Type B pancreatic cell (in vitro differentiated cells): ENCODE measurements around the gene CKS1B. TPM values are rescaled to one million over a fixed set of nuclear protein-coding genes. Genes with fewer than 3 reads are reported as not detected.
A peak's percentile ranks its signal among the peaks of the same experiment; 100 is the strongest.

ENCODE experiments used
- DNase-seq: peaks from one replicate; pipeline ENCODE4 v3.0.0; 2021; ENCODE audit warnings: mixed read lengths; ENCODE audit not compliant: unreplicated experiment; ENCODE audit errors: extremely low spot score
- H3K27ac Mint-ChIP-seq: 2 replicates; pipeline ENCODE4 v1.8.0; 2021; ENCODE audit warnings: mild to moderate bottlenecking, mixed read lengths
- H3K27me3 Mint-ChIP-seq: 2 replicates; pipeline ENCODE4 v1.8.0; 2021; ENCODE audit warnings: mixed read lengths
- H3K36me3 Mint-ChIP-seq: 2 replicates; pipeline ENCODE4 v1.8.0; 2021; ENCODE audit warnings: mixed read lengths
- H3K4me1 Mint-ChIP-seq: one replicate; pipeline ENCODE4 v1.8.0; 2021; ENCODE audit warnings: mixed read lengths; ENCODE audit not compliant: unreplicated experiment
- H3K4me3 Mint-ChIP-seq: 2 replicates; pipeline ENCODE4 v1.8.0; 2021; ENCODE audit warnings: mild to moderate bottlenecking, mixed read lengths
- H3K9me3 Mint-ChIP-seq: 2 replicates; pipeline ENCODE4 v1.8.0; 2021; ENCODE audit warnings: mixed read lengths
- total RNA-seq: library from RNA; stranded (reverse); gene quantifications from 2 replicates; pipeline ENCODE4 v1.2.1, GENCODE V29; 2021; ENCODE audit warnings: low replicate concordance
- TF ChIP-seq, protein P1 (sequence below): fragments of 200-600 bp; sonication (generic); conservative IDR thresholded peaks from 2 replicates; pipeline ENCODE4 v1.5.0; 2021; ENCODE audit warnings: antibody characterized with exemption, mild to moderate bottlenecking

CKS1B gene
- total RNA-seq, 1 donor from 2014 or later = 119 TPM

DNA sequence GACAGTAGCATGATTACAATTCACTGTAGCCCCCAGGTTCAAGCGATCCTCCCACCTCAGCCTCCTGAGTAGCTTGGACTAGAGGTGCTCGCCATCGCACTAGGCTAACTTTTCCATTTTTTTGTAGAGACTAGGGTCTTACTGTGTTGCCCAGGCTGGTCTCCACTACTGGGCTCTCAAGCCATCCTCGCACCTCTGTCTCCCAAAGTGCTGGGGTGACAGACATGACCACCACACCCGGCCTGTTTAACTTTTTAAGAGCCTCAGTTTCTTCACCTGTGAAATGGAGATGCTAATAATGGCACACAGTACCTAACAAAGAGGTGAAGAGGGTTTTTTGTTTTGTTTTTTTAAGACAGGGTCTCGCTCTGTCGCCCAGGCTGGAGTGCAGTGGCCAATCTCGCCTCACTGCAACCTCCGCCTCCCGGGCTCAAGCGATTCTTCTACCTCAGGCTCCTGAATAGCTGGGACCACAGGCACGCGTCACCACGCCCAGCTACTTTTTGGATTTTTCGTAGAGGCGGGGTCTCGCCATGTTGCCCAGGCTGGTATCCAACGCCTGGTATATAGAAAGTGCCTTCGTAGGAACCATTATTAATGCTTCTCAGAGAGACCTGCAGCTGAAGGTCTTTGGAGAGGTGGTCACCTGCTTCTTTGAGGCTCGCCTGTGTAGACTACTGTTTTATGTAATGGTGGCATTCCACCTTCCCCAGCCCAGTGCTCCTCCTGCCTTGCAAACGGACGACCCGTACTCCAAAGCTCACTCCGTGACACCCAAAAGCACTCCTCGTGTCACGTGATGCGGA, 38.5 kb upstream of the CKS1B start:
- peak overlapping the region; percentile 98 for H3K4me3 Mint-ChIP-seq
- no peaks in the 10 kb centered on the region for H3K36me3 Mint-ChIP-seq
- no peaks in the 10 kb centered on the region for H3K27me3 Mint-ChIP-seq
- H3K27ac Mint-ChIP-seq = peak overlapping the region; percentile 100
- peaks cover 33% of the 10 kb centered on the region for H3K4me1 Mint-ChIP-seq
- H3K9me3 Mint-ChIP-seq = no peaks in the 10 kb centered on the region
- TF ChIP-seq, protein P1, sequence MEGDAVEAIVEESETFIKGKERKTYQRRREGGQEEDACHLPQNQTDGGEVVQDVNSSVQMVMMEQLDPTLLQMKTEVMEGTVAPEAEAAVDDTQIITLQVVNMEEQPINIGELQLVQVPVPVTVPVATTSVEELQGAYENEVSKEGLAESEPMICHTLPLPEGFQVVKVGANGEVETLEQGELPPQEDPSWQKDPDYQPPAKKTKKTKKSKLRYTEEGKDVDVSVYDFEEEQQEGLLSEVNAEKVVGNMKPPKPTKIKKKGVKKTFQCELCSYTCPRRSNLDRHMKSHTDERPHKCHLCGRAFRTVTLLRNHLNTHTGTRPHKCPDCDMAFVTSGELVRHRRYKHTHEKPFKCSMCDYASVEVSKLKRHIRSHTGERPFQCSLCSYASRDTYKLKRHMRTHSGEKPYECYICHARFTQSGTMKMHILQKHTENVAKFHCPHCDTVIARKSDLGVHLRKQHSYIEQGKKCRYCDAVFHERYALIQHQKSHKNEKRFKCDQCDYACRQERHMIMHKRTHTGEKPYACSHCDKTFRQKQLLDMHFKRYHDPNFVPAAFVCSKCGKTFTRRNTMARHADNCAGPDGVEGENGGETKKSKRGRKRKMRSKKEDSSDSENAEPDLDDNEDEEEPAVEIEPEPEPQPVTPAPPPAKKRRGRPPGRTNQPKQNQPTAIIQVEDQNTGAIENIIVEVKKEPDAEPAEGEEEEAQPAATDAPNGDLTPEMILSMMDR = no peak
- DNase-seq = no peak

DNA sequence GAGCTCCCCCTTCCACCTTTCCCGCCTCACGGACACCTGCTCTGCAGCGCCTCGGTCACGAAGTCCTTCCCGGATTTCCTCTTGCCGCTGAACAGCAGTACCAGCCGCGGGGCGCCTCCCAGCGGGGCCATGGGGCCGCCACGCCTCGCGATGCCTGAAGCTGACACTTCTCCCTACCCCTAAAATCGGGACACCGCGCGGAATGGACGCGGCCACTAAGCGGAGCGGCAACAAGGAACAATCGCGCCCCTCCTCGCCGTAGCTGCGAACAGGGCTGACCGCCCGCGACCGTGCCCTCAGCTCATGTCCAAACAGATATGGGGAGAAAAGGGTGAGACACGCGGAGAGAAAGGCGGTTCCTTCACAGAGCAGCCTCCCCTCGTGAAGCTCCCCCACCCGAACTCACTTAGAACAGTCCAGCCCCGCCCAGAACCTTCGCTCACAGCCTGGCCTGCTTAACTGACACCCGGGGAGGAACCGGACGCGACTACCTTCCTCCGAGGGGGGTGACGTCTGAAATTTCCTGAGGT, 37.9 kb upstream of the CKS1B start, which contains the start of gene PMVK:
Gene PMVK, minus strand, starts transcription at position 165 of the 530 bp plus-strand sequence. Its CDS starts 34 bp downstream, at position 131.
- DNase-seq = peak; percentile 90
- Mint-ChIP-seq H3K9me3 (no peaks in the 10 kb centered on the region), H3K27ac (peak within 1 kb of the TSS; percentile 100), H3K27me3 (no peaks in the 10 kb centered on the region), H3K4me3 (peak within 1 kb of the TSS; percentile 98), H3K4me1 (peaks cover 37% of the 10 kb centered on the region), H3K36me3 (no peaks in the 10 kb centered on the region)
- TF ChIP-seq, protein P1 = peak; percentile 39

DNA sequence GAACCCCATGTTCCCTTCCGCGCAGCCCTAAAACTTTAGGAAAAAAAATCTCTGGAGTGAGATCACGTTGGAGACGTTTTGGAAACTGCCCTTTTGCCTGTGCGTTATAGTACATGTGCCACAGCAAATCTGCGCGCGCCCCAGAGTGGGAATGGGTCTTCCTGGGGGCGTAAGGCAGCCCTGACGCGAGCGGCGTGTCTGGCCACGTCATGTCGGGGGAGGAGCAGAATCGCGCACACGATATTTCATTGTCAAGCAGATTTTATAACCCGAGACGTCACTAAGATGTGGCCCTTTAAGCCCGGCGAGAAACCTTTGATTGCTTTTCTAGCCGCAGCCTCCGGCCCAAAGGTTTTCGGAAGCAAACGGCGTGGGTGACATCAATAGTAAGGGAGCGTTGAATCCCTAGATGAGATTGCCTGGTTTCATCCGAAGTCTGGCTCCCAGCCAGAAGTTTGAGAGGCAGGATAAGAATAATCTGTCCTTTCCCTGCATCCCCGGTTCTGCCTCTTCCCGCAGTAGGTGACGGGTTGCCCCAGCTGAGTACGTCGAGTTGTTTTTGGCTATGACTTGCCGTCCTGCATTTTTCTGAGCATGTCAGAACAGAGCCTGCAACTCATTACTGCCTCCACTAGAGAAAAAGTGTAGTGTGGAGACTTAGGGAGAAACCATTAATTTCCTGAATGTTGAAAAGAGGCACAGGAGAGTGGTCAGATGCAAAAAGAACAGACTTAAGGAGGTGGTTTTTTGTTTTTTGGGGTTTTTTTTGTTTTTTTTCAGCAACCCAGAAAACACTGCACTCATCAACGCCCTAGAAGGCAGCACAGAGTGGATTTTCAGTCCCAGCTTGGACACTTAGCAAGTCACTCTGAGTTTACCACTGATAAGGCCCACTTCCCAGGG, 37.1 kb upstream of the CKS1B start:
- Mint-ChIP-seq H3K4me1 (peaks cover 37% of the 10 kb centered on the region), H3K27me3 (no peaks in the 10 kb centered on the region)
- DNase-seq = peak; percentile 88

DNA sequence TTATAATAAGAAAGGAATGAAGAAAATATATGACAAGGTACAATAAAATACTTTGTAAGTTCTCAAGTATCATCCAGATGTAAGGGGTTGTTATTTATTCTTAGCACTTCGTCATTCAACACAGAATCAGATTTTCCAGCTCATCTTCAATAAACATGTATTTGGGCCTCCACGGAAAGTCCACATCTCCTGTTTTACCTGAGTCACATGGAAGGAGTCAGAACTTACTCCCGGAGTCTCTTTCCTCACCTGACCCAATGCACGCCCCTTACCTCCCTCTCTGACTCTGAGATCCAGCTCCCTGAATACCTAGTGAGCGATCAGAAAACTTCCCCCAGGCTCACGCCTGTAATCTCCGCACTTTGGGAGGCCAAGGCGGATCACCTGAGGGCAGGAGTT, 36.5 kb upstream of the CKS1B start:
- H3K9me3 Mint-ChIP-seq = no peaks in the 10 kb centered on the region
- H3K27ac Mint-ChIP-seq = peak overlapping the region; percentile 100
- TF ChIP-seq, protein P1 = no peak
- peak overlapping the region; percentile 98 for H3K4me3 Mint-ChIP-seq
- no peaks in the 10 kb centered on the region for H3K36me3 Mint-ChIP-seq
- no peaks in the 10 kb centered on the region for H3K27me3 Mint-ChIP-seq
- no peak for DNase-seq
- H3K4me1 Mint-ChIP-seq = peaks cover 37% of the 10 kb centered on the region

More for the DNA sequence above, 37.1 kb upstream of the CKS1B start:
- H3K9me3 Mint-ChIP-seq = no peaks in the 10 kb centered on the region
- H3K4me3 Mint-ChIP-seq = peak overlapping the region; percentile 98
- TF ChIP-seq, protein P1 = peak; percentile 50
- H3K27ac Mint-ChIP-seq = peak overlapping the region; percentile 100
- no peaks in the 10 kb centered on the region for H3K36me3 Mint-ChIP-seq

DNA sequence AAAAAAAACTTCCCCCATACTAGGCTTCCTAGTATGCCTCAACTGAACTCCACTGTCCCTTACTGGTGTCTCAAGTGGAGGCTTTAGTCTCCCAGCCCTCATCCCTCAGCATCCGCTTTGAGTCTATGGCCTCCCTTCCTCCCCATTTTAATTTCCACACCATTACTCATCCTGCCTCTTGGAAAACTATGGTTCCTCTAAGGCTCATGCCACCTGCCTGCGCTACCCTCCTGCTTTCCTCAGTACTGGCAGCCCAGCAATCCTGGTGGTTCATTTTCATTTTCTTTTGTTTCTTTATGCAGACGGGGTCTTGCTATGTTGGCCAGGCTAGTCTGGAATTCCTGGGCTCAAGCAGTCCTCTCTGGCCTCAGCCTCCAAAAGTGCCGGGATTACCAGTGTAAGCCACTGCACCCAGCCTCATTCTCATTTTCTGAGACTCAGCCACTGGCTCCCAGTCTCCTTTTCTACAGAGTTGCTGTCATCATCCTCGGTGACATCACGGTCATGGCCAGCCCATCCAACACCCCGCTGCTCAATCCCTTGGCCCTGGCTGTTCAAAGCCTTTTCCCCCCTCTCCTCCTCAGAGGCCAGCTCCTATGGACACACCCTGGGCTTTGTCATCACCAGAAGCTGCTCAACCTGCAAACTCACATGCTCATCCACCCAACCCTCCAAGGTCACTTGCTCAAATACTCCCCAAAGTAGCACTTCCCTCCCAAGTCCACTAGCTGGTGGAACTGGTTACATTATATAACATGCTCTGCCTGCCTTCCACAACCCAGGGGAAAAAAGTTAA, 35.7 kb upstream of the CKS1B start:
- TF ChIP-seq, protein P1 = no peak
- Mint-ChIP-seq H3K9me3 (no peaks in the 10 kb centered on the region), H3K27ac (peak overlapping the region; percentile 100), H3K4me3 (peak overlapping the region; percentile 84), H3K4me1 (peaks cover 42% of the 10 kb centered on the region), H3K36me3 (peaks cover under 1% of the 10 kb centered on the region), H3K27me3 (no peaks in the 10 kb centered on the region)
- no peak for DNase-seq
